AG09309 (cell line): ENCODE data around the gene LDB2.

Experiments
- DNase-seq: peaks from one replicate; pipeline ENCODE4 v3.0.0-alpha.2; 2010; ENCODE audit warnings: low read depth
- H3K4me3 ChIP-seq: 2 replicates; pipeline ENCODE4 v1.5.1; 2011; ENCODE audit warnings: mild to moderate bottlenecking, low read depth, low read length, moderate library complexity; ENCODE audit not compliant: control insufficient read depth
- CTCF ChIP-seq: IDR thresholded peaks from 2 replicates; pipeline ENCODE4 v1.5.1; 2011; ENCODE audit warnings: mild to moderate bottlenecking, low read depth, low read length, inconsistent platforms; ENCODE audit not compliant: insufficient read depth, control insufficient read depth; ENCODE audit errors: missing control alignments

Gene LDB2

GRCh38 chr4:16745887-16746286 lies 152.6 kb downstream of the LDB2 start:
- H3K4me3 ChIP-seq = no peak overlapping the region
- TF ChIP-seq CTCF = no peak
- DNase-seq = no peak

GRCh38 chr4:16745009-16745635 lies 153.3 kb downstream of the LDB2 start:
- TF ChIP-seq CTCF = no peak
- peak; percentile 61 for DNase-seq
- no peak overlapping the region for H3K4me3 ChIP-seq

- H3K4me3 ChIP-seq = no peak overlapping the region
- no peak for TF ChIP-seq CTCF
Measured at GRCh38 chr4:16741287-16741686, 157.2 kb downstream of the LDB2 start.

GRCh38 chr4:16739997-16740624 lies 158.3 kb downstream of the LDB2 start:
- TF ChIP-seq CTCF = no peak
- no peak overlapping the region for H3K4me3 ChIP-seq
- no peak for DNase-seq

More at GRCh38 chr4:16741287-16741686, 157.2 kb downstream of the LDB2 start:
- DNase-seq = no peak

GRCh38 chr4:16738558-16738957 lies 159.9 kb downstream of the LDB2 start:
- no peak for DNase-seq
- H3K4me3 ChIP-seq = no peak overlapping the region
- no peak for TF ChIP-seq CTCF

- no peak for DNase-seq
- no peak overlapping the region for H3K4me3 ChIP-seq
- no peak for TF ChIP-seq CTCF
Measured at GRCh38 chr4:16733509-16733908, 164.9 kb downstream of the LDB2 start.
